Neutrophil (primary cell): ENCODE measurements around the gene PHC2.

Source experiments
- H3K27ac ChIP-seq: fragments of 200-600 bp; sonication (generic); 2 replicates; pipeline ENCODE4 v1.5.1; 2016; ENCODE audit warnings: mild to moderate bottlenecking, moderate library complexity
- H3K27me3 ChIP-seq: fragments of 200-600 bp; sonication (generic); 2 replicates; pipeline ENCODE4 v1.6.0; 2016; ENCODE audit warnings: mild to moderate bottlenecking
- H3K36me3 ChIP-seq: fragments of 200-600 bp; sonication (generic); 2 replicates; pipeline ENCODE4 v1.5.1; 2017
- H3K4me1 ChIP-seq, 2 experiments: fragments of 200-600 bp in 1 of 2; sonication (generic) in 1 of 2; 1 replicate in 1 of 2; 2 replicates in 1 of 2; pipeline versions ENCODE4 v1.5.1 to v1.6.1; 2013 to 2016; ENCODE audit warnings: low read depth in 1 of 2, low read length in 1 of 2, mild to moderate bottlenecking in 1 of 2, moderate library complexity in 1 of 2; ENCODE audit not compliant: control insufficient read depth in 1 of 2, insufficient read depth in 1 of 2
- H3K4me3 ChIP-seq, 2 experiments: fragments of 200-600 bp in 1 of 2; sonication (generic) in 1 of 2; 1 replicate in 1 of 2; 2 replicates in 1 of 2; pipeline ENCODE4 v1.5.1; 2013 to 2016; ENCODE audit warnings: low read depth in 1 of 2, low read length in 1 of 2, mild to moderate bottlenecking in 1 of 2, moderate library complexity in 1 of 2
- H3K9me3 ChIP-seq: fragments of 200-600 bp; sonication (generic); 2 replicates; pipeline ENCODE4 v1.5.1; 2016
- TF ChIP-seq, protein P1 (sequence below): fragments of 200-600 bp; sonication (generic); IDR thresholded peaks from 2 replicates; pipeline ENCODE4 v1.5.1; 2016; ENCODE audit warnings: antibody characterized with exemption

Gene PHC2

DNA sequence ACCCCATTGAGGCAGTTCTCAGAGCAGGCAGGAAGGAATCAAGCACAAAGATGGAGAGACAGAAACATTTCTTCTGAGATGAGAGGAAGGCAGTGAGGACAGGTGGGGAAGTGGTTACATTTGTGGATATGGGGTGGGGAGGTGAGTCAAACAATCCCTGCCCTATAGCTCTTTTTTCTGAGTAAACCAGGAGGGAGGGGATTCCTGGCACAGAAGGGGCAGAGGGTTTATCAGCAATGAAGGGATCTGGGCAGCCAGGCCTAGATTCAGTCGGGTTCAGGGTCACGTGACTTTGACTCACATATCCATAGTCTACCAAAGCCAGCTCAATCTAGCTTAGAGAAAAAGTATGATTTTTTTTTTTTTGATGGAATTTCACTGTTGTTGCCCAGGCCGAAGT is 15.7 kb upstream of the PHC2 start:
- H3K36me3 ChIP-seq, result no peaks in the 10 kb centered on the region
- TF ChIP-seq, protein P1, sequence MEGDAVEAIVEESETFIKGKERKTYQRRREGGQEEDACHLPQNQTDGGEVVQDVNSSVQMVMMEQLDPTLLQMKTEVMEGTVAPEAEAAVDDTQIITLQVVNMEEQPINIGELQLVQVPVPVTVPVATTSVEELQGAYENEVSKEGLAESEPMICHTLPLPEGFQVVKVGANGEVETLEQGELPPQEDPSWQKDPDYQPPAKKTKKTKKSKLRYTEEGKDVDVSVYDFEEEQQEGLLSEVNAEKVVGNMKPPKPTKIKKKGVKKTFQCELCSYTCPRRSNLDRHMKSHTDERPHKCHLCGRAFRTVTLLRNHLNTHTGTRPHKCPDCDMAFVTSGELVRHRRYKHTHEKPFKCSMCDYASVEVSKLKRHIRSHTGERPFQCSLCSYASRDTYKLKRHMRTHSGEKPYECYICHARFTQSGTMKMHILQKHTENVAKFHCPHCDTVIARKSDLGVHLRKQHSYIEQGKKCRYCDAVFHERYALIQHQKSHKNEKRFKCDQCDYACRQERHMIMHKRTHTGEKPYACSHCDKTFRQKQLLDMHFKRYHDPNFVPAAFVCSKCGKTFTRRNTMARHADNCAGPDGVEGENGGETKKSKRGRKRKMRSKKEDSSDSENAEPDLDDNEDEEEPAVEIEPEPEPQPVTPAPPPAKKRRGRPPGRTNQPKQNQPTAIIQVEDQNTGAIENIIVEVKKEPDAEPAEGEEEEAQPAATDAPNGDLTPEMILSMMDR, result no peak

DNA sequence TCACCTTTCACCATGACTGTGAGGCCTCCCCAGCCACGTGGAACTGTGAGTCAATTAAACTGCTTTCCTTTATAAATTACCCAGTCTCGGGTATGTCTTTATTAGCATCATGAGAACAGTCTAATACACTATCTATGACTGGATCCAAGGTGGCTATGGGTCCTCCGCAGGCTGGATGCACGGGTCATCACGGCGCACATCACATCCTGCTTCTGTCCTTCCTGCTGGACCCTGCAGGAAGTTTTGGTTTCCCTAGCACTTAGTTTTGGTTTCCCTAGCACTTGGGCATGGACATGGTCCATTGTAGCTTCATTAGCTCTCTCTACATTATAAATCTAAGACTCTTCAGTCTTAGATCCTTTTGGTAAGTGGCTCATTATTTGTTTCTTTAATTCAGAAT is 14.2 kb upstream of the PHC2 start:
- Histone ChIP-seq H3K9me3 (no peaks in the 10 kb centered on the region), H3K4me3 (no peak overlapping the region), H3K4me1 (no peaks in the 10 kb centered on the region), H3K27ac (no peak overlapping the region), H3K27me3 (no peaks in the 10 kb centered on the region), H3K36me3 (no peaks in the 10 kb centered on the region)
- TF ChIP-seq, protein P1, result no peak

More for the DNA sequence above, 15.7 kb upstream of the PHC2 start:
- no peaks in the 10 kb centered on the region for H3K9me3 ChIP-seq
- H3K27me3 ChIP-seq, result no peaks in the 10 kb centered on the region
- H3K27ac ChIP-seq, result no peak overlapping the region
- no peaks in the 10 kb centered on the region for H3K4me1 ChIP-seq
- no peak overlapping the region for H3K4me3 ChIP-seq

DNA sequence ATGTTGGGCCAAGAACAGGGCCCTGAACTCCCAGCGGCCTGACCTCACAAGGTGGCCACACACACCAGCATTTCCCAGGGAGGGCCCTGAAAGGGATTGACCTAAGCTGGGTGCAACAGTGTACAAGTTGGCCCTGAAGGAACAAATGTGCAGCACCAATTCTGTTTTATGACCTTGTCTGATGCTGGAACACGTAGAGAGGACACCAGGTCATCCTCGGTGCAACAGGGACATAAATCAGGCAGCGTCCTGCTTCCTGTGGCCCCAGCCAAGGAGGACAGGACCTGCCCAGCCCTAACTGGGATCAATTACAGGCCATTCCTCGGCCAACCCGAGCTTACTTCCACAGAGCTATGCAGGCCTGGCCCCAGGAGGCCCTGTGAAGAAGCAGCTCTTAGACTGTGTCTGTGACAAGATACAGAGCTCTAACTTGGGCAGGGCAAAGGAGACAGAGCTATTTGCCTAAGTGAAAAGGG is 12.8 kb upstream of the PHC2 start:
- no peaks in the 10 kb centered on the region for H3K9me3 ChIP-seq
- no peak overlapping the region for H3K27ac ChIP-seq
- H3K27me3 ChIP-seq, result no peaks in the 10 kb centered on the region
- H3K4me3 ChIP-seq, result no peak overlapping the region
- TF ChIP-seq, protein P1, result no peak
- no peaks in the 10 kb centered on the region for H3K4me1 ChIP-seq
- no peaks in the 10 kb centered on the region for H3K36me3 ChIP-seq

DNA sequence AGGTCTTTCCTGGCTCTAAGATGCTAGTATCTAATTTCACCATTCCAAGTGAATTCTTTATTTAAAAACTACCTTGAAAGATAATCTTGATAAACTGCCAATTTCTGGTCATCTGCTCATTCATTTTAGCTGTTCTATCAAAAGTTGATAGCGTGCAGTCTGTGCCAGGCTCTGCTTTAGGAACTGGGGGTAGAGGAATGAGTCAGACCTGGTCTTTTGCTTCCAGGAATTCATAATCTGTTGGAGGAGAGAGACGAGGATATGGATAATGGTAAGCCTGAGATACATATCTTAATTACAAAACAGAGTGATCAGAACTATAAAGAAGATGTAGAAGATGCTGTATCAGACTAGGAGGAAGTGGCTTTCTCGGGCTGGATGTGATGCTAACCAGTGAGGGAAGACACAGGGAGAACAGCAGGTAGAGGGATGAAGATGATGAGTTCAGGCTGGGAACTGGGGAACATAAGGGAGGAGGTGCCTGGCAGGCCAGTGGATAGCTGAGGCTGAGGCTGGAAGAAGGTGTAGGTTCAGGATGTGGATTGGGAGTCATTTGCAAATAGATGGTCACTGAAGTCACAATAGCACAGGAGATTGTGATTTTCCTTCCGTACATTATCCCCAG is 12.3 kb upstream of the PHC2 start:
- Histone ChIP-seq H3K36me3 (no peaks in the 10 kb centered on the region), H3K4me3 (no peak overlapping the region), H3K27me3 (no peaks in the 10 kb centered on the region), H3K27ac (no peak overlapping the region), H3K4me1 (no peaks in the 10 kb centered on the region), H3K9me3 (no peaks in the 10 kb centered on the region)
- TF ChIP-seq, protein P1, result no peak

DNA sequence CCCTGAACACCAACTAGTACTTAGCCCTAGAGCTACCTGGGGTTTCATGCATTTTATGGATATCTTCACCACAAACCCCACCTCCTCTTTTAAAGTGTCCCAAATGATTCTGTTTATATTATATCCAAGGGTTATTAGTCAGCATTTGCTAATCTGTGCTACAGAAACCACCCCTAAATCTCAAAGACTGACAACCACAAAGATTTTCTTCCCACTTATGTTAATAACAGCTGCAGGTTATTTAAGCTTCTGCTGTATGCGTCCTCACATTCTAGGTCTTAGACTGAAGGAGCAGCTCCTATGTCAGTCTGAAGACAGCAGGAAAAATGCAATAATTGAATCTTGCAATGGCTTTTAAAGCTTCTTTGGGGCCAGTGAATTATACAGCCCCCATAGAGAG is 11.2 kb upstream of the PHC2 start:
- no peaks in the 10 kb centered on the region for H3K36me3 ChIP-seq
- H3K9me3 ChIP-seq, result no peaks in the 10 kb centered on the region
- no peaks in the 10 kb centered on the region for H3K4me1 ChIP-seq
- H3K27me3 ChIP-seq, result no peaks in the 10 kb centered on the region
- H3K4me3 ChIP-seq, result no peak overlapping the region
- no peak overlapping the region for H3K27ac ChIP-seq
- TF ChIP-seq, protein P1, result no peak
